Measurements from ENCODE around the gene TNK1.

TNK1 gene

GRCh38 chr17:7384489-7385081 lies 3.7 kb downstream of the TNK1 start:
- ChIA-PET CTCF (no interaction called here), POLR2A (ENCODE audit: low non-redundant PET) (interaction anchor here (0.6 kb wide), 1 partner anchor 8 kb away, joined by 3 read pairs; no protein-coding TSS in a partner anchor)
- no peak for TF ChIP-seq CTCF (conservative IDR thresholded peaks at IDR 0.05; ENCODE audit: low read depth)
- H3K27ac ChIP-seq: peak overlapping the region; percentile 42
- DNase-seq (ENCODE audit: low spot score): no peak

GRCh38 chr17:7388856-7389255 lies 8.0 kb downstream of the TNK1 start:
- TF ChIP-seq CTCF (conservative IDR thresholded peaks at IDR 0.05; ENCODE audit: low read depth): no peak
- no peak for DNase-seq (ENCODE audit: low spot score)
- CTCF ChIA-PET: no interaction called here
- H3K27ac ChIP-seq: peak overlapping the region; percentile 50
- POLR2A ChIA-PET (ENCODE audit: low non-redundant PET): no interaction called here

- POLR2A ChIA-PET (ENCODE audit: low non-redundant PET): interaction anchor here (0.5 kb wide), 1 partner anchor 14 kb away, joined by 3 read pairs; the partner anchor contains the start of gene TMEM256
These were observed 9.3 kb downstream of the TNK1 start for GRCh38 chr17:7389924-7390910.

GRCh38 chr17:7391307-7391706 lies 10.4 kb downstream of the TNK1 start:
- DNase-seq (ENCODE audit: low spot score): no peak
- H3K27ac ChIP-seq: 0 out of 2 replicates have a peak overlapping the region, but pooled peaks have one; percentile 4
- ChIA-PET POLR2A (ENCODE audit: low non-redundant PET) (no interaction called here), CTCF (no interaction called here)
- no peak for TF ChIP-seq CTCF (conservative IDR thresholded peaks at IDR 0.05; ENCODE audit: low read depth)

More at GRCh38 chr17:7389924-7390910, 9.3 kb downstream of the TNK1 start:
- no peak for TF ChIP-seq CTCF (conservative IDR thresholded peaks at IDR 0.05; ENCODE audit: low read depth)
- peak overlapping the region; percentile 6 for H3K27ac ChIP-seq
- no peak for DNase-seq (ENCODE audit: low spot score)
- CTCF ChIA-PET: no interaction called here

GRCh38 chr17:7392696-7393612 lies 12.1 kb downstream of the TNK1 start:
- DNase-seq (ENCODE audit: low spot score): no peak
- ChIA-PET POLR2A (ENCODE audit: low non-redundant PET) (no interaction called here), CTCF (interaction anchor here (0.7 kb wide), 1 partner anchor 37 kb away, joined by 4 read pairs; no protein-coding TSS in a partner anchor)
- no peak for TF ChIP-seq CTCF (conservative IDR thresholded peaks at IDR 0.05; ENCODE audit: low read depth)
- H3K27ac ChIP-seq: peak overlapping the region; percentile 93

Data from RWPE1 (cell line).